ENCODE data around the gene SLC29A2. TPM values are rescaled to one million over a fixed set of nuclear protein-coding genes. Genes with fewer than 3 reads are reported as not detected.

Gene SLC29A2
- total RNA-seq, 1 donor from 2014 or later = 5.7 TPM

- H3K27me3 Mint-ChIP-seq (ENCODE audit: unreplicated experiment) = peaks cover 17% of the 10 kb centered on the region
- H3K4me1 Mint-ChIP-seq (ENCODE audit: unreplicated experiment) = peaks cover 22% of the 10 kb centered on the region
- DNase-seq (ENCODE audit: low spot score) = peak; percentile 92
- H3K36me3 Mint-ChIP-seq (ENCODE audit: low read depth, unreplicated experiment) = peaks cover 22% of the 10 kb centered on the region
- H3K9me3 Mint-ChIP-seq (ENCODE audit: unreplicated experiment) = no peaks in the 10 kb centered on the region
- H3K27ac Mint-ChIP-seq (ENCODE audit: unreplicated experiment) = peak within 1 kb of the TSS; percentile 84
- no peak for TF ChIP-seq CTCF (IDR thresholded peaks at IDR 0.05; ENCODE audit: unreplicated experiment)
- H3K4me3 Mint-ChIP-seq (ENCODE audit: unreplicated experiment) = peak within 1 kb of the TSS; percentile 98
Observed at GRCh38 chr11:66344550-66345315, 26.8 kb downstream of the SLC29A2 start, which contains the start of gene BRMS1. Gene BRMS1, minus strand, starts transcription at chr11:66345104. Its CDS starts 2,870 bp downstream, at chr11:66342234.

- peaks cover 20% of the 10 kb centered on the region for H3K27me3 Mint-ChIP-seq (ENCODE audit: unreplicated experiment)
- no peak for DNase-seq (ENCODE audit: low spot score)
- no peaks in the 10 kb centered on the region for H3K9me3 Mint-ChIP-seq (ENCODE audit: unreplicated experiment)
- H3K4me1 Mint-ChIP-seq (ENCODE audit: unreplicated experiment) = peaks cover 21% of the 10 kb centered on the region
- peak overlapping the region; percentile 10 for H3K27ac Mint-ChIP-seq (ENCODE audit: unreplicated experiment)
- TF ChIP-seq CTCF (IDR thresholded peaks at IDR 0.05; ENCODE audit: unreplicated experiment) = no peak
- H3K36me3 Mint-ChIP-seq (ENCODE audit: low read depth, unreplicated experiment) = peaks cover 26% of the 10 kb centered on the region
- H3K4me3 Mint-ChIP-seq (ENCODE audit: unreplicated experiment) = peak overlapping the region; percentile 78
Observed at GRCh38 chr11:66343176-66343575, 28.4 kb downstream of the SLC29A2 start.

- H3K27ac Mint-ChIP-seq (ENCODE audit: unreplicated experiment) = no peak overlapping the region
- H3K9me3 Mint-ChIP-seq (ENCODE audit: unreplicated experiment) = no peaks in the 10 kb centered on the region
- H3K27me3 Mint-ChIP-seq (ENCODE audit: unreplicated experiment) = peaks cover 19% of the 10 kb centered on the region
- peaks cover 17% of the 10 kb centered on the region for H3K4me1 Mint-ChIP-seq (ENCODE audit: unreplicated experiment)
- TF ChIP-seq CTCF (IDR thresholded peaks at IDR 0.05; ENCODE audit: unreplicated experiment) = no peak
- H3K36me3 Mint-ChIP-seq (ENCODE audit: low read depth, unreplicated experiment) = peaks cover 21% of the 10 kb centered on the region
- no peak for DNase-seq (ENCODE audit: low spot score)
- peak overlapping the region; percentile 79 for H3K4me3 Mint-ChIP-seq (ENCODE audit: unreplicated experiment)
Observed at GRCh38 chr11:66341502-66342126, 29.9 kb downstream of the SLC29A2 start.

- no peak overlapping the region for H3K27ac Mint-ChIP-seq (ENCODE audit: unreplicated experiment)
Observed at GRCh38 chr11:66340596-66341501, 30.7 kb downstream of the SLC29A2 start.

More at GRCh38 chr11:66340596-66341501, 30.7 kb downstream of the SLC29A2 start:
- H3K9me3 Mint-ChIP-seq (ENCODE audit: unreplicated experiment) = no peaks in the 10 kb centered on the region
- peaks cover 16% of the 10 kb centered on the region for H3K27me3 Mint-ChIP-seq (ENCODE audit: unreplicated experiment)
- no peak for TF ChIP-seq CTCF (IDR thresholded peaks at IDR 0.05; ENCODE audit: unreplicated experiment)
- H3K4me3 Mint-ChIP-seq (ENCODE audit: unreplicated experiment) = peak overlapping the region; percentile 79
- no peak for DNase-seq (ENCODE audit: low spot score)
- peaks cover 19% of the 10 kb centered on the region for H3K4me1 Mint-ChIP-seq (ENCODE audit: unreplicated experiment)
- H3K36me3 Mint-ChIP-seq (ENCODE audit: low read depth, unreplicated experiment) = peaks cover 21% of the 10 kb centered on the region
